GM12865 (cell line): ENCODE measurements around the gene ANKUB1.
"Not testable (repeated sequence)": the region's sequence is repeated elsewhere in the genome, so short reads cannot be mapped to it uniquely, and the experiment has no call there.

Experiments
- DNase-seq: peaks from one replicate; pipeline ENCODE4 v3.0.0; 2010; ENCODE audit warnings: low read depth
- H3K4me3 ChIP-seq: 2 replicates; pipeline ENCODE4 v1.5.1; 2011; ENCODE audit warnings: mild to moderate bottlenecking, low read depth, low read length, control low read depth
- TF ChIP-seq, protein P1 (sequence below): IDR thresholded peaks from 2 replicates; pipeline ENCODE4 v1.5.1; 2011; ENCODE audit warnings: low read length, control low read depth, low read depth, inconsistent platforms; ENCODE audit not compliant: insufficient read depth; ENCODE audit errors: missing control alignments

The ANKUB1 gene, protein sequence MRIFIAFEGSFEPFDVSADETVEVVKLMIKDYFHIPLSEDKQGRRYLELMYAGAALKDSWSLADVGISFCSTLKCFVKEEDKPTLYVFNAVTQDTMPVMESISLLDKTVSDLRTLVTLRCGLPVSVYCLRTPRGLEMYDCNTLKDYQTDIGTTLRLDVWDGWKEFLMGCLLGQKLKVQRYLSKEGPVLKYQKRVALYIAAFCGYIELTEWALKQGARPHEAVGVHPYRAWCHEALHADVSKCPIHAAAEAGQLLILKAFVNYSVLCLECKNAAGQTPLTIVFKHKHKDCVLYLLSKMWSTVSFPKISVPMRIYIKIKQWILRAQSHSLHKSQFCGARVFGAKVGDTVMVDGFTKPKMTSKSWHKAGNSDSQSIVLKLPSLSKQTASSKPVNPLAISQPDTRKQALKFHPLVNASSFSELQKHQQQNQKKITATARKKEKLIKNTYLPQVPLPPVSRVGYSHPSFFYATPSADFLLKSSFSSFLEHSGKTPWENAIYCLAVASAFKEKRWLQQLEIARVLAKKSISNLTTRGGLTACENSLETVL

GRCh38 chr3:149792452-149793270, at the start of gene ANKUB1:
Gene ANKUB1, minus strand, starts transcription at chr3:149792554. Its CDS starts 188 bp downstream, at chr3:149792366.
- no peak for DNase-seq
- TF ChIP-seq, protein P1, sequence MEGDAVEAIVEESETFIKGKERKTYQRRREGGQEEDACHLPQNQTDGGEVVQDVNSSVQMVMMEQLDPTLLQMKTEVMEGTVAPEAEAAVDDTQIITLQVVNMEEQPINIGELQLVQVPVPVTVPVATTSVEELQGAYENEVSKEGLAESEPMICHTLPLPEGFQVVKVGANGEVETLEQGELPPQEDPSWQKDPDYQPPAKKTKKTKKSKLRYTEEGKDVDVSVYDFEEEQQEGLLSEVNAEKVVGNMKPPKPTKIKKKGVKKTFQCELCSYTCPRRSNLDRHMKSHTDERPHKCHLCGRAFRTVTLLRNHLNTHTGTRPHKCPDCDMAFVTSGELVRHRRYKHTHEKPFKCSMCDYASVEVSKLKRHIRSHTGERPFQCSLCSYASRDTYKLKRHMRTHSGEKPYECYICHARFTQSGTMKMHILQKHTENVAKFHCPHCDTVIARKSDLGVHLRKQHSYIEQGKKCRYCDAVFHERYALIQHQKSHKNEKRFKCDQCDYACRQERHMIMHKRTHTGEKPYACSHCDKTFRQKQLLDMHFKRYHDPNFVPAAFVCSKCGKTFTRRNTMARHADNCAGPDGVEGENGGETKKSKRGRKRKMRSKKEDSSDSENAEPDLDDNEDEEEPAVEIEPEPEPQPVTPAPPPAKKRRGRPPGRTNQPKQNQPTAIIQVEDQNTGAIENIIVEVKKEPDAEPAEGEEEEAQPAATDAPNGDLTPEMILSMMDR, result no peak
- no peak within 1 kb of the TSS for H3K4me3 ChIP-seq

DNA sequence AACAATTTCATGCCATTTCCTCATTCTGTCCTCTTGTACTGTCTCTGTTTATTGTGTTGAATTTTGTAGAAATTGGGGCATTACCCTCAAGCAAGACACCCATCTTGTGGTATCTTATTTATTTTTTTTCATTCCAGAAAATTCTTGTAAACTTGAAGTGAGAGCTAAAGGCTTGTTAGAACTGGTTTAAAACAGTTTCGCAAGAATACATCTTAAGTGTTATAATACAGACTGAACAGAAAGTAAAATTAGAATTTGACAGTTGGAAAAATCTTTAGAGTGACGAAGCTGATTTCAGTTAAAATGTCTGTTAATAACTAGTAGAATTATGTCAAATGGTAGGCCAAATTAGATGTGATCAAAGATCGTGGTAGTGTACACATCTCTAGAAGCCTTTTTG, 47.5 kb upstream of the ANKUB1 start:
- no peak for DNase-seq
- H3K4me3 ChIP-seq, result no peak overlapping the region

DNA sequence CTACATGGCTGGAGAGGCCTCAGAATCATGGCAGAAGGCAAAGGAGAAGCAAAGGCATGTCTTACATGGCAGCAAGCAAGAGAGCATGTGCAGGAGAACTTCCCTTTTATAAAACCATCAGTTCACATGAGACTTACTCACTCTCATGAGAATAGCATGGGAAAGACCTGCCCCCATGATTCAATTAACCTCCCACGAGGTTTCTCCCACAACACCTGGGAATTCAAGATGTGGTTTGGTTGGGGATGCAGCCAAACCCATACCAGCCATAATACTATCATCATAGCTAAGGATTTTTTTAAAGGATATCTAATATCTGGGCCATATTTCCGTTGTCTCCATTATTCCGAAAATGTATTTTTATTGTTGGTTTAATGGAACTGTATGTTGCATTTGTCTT, 47.1 kb upstream of the ANKUB1 start:
- DNase-seq, H3K4me3 ChIP-seq: not testable (repeated sequence)

More for the DNA sequence above, 47.5 kb upstream of the ANKUB1 start:
- TF ChIP-seq, protein P1, result no peak

- not testable (repeated sequence) for DNase-seq, H3K4me3 ChIP-seq
Observed at GRCh38 chr3:149838491-149838890, 46.1 kb upstream of the ANKUB1 start.

DNA sequence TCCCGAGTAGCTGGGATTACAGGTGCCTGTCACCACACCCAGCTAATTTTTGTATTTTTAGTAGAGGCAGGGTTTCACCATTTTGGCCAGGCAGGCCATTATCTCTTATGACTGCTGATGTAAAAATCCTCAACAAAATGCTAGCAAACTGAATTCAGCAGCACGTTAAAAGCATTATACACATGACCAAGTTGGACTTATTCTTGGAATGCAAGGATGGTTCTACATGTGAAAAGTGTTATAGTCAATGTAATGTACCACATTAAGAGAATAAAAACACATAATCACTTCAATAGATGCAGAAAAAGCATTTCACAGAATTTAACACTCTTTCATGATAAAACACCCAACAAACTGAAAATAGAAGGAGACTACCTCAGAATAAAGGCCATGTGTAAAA, 40.9 kb upstream of the ANKUB1 start:
- no peak for DNase-seq
- H3K4me3 ChIP-seq, result no peak overlapping the region
- TF ChIP-seq, protein P1, result no peak

DNA sequence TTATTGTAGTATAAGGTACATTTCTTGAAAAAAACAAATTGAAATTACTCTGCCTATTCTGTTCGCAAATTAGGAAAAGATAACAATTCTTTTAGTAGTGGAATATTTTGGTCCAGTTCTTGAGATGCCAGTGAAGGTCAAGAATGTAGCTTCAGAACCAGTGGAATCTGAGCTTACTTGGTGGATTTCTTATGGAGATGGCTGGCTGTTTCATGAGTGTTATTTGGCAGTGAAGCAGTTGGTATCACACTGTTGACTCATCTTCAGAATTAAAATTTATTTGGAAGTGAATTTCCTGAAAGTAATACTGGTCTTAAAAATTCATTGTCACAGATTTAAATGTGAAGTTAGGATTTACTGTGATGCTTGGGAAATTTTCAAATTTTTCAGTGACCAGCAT, 39.7 kb upstream of the ANKUB1 start:
- no peak overlapping the region for H3K4me3 ChIP-seq
- TF ChIP-seq, protein P1, result no peak
- no peak for DNase-seq

DNA sequence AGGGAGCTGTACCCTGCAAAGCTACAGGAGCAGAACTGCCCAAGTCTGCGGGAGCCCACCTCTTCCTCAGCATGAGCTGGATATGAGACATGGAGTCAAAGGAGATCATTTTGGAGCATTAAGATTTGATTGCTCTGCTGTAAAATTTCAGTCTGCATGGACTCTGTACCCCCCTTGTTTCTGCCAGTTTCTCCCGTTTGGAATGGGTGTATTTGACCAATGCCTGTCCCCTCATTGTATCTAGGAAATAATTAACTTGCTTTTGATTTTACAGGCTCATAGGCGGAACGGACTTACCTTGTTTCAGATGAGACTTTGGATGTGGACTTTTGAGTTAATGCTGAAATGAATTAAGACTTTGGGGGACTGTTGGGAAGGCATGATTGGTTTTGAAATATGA, 39.0 kb upstream of the ANKUB1 start:
- TF ChIP-seq, protein P1, result no peak
- H3K4me3 ChIP-seq, result no peak overlapping the region
- DNase-seq, result no peak
